GM12874 (cell line): ENCODE data around the gene NT5DC1.

Experiments
- CTCF ChIP-seq: IDR thresholded peaks from 2 replicates; pipeline ENCODE4 v1.5.1; 2011; ENCODE audit warnings: low read depth, mild to moderate bottlenecking, control low read depth, low read length, moderate library complexity; ENCODE audit not compliant: insufficient read depth

The NT5DC1 gene

DNA sequence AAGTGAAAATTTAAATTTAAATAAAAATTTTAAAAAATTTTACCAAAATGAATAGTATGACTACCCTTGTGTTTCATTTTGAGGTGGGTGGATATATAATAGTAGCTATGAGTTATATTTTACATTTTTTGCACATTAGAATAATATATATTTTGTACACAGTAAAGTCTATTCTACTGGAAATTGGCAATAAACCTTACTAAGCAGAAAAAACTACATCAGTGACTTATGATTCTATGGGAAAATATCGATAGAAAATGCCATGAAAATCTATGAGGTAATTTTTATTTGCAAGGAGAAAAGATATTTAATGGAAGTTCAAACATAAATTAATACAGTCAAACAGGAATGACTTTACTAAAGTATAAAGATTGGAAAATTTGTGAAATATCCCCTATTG lies 156.0 kb downstream of the NT5DC1 start:
- no peak for TF ChIP-seq CTCF

DNA sequence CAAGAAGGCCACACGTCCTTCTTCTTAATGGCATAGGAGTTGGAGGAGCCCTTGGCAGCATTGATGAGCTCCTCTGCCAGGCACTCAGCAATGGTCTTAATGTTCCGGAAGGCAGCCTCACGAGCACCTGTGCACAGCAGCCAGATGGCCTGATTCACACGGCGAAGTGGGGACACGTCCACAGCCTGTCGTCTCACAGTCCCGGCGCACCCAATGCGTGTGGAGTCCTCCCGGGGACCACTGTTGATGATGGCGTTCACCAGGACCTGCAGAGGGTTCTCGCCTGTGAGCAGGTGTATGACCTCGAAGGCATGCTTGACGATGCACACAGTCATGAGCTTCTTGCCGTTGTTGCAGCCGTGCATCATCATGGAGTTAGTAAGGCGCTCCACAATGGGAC lies 157.9 kb downstream of the NT5DC1 start:
- TF ChIP-seq CTCF: no peak

- no peak for TF ChIP-seq CTCF
These were observed 162.7 kb downstream of the NT5DC1 start for GRCh38 chr6:116263353-116263752.

DNA sequence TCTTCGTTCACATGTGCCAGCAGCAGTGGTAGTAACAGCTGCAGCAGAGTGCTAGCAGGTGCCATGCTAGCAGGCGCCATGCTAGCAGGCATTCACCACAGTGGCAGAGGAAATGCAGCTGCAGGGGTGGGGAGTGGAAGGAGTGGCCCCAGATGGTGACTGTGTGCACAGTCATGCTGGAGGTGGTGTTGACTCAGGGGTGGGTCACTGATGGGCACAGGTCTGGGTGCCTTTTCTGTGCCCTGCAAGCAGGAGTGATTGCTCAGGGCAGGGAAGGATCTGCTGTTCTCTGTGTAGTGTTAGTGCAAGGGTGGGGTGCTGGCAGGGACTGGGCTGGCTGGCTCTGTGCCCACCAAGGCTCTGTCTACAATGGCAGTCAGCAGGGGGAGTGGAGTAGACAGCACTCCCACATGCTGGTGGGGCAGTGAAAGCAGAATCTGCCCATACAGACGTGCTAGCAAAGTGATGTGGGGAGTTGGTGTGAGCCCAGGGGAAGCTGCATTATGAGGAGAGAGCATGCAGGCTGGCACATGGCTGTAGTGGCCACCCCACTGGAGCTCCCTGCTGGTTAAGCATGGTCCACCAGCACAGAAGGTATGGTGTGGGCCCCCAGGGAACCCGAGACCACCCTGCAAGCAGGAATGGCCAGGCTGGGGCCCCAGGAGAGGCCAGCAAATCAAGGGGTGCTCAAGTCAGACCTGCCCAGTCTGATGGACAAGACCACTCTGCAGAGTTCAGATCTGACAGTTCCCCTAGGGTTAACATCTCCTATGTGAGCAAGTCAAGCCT lies 164.6 kb downstream of the NT5DC1 start:
- no peak for TF ChIP-seq CTCF

DNA sequence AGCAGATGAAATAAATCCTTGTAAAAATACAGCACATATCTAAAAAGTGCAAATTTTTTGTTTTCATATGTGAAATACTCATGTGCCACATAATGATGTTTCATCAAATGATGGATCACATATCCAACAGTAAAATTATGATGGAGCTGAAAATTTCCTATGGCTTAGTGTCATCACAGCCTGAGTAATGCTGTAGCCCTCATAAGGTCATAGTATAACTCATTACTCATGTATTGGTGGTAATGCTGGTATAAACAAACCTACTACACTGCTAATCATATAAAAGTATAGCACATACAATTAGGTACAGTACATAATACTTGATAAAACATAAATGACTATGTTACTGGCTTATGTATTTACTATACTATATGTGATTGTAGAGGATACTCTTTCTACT lies 166.2 kb downstream of the NT5DC1 start:
- TF ChIP-seq CTCF: no peak

GRCh38 chr6:116267836-116268588 lies 167.4 kb downstream of the NT5DC1 start:
- TF ChIP-seq CTCF: no peak

DNA sequence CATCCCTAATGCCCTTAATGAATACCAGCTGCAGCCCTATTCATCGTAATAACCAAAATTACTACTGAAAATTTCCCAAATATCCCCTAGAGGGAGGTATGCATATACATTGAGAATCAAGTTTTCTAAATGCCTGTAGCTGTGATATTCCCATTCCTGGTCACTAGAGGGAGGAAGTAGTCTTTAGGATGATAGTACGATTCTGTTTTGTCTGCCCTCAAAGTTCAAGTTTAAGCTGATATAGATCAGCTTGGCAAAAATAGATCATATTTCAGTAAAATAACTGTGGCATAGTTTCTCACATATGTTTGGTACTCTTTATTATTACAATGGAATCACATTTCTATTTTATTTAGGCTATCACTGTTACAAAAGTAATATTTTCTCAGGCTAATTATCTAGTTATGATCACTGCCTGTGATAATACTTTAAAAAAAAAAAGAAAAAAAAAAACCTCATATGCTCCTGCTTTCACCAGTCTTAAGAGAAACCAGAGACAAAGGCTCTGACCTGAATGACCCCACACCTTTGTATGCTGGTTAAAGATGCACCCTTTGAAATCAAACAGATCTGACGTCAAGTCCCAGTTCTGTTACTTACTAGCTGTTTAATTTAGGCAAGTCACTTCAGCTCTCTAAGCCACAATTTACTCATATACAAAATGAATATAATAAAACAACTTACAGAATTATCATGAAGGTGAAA lies 168.1 kb downstream of the NT5DC1 start:
- TF ChIP-seq CTCF: peak; percentile 50; the same call in 1 of the 2 replicates
